ENCODE results near the gene TTC31. TPM values are rescaled to one million over a fixed set of nuclear protein-coding genes. Genes with fewer than 3 reads are reported as not detected.

TTC31 gene
- total RNA-seq, 1 experiment from 2014 or later, result 13.6 TPM

GRCh38 chr2:74503506-74504475 is 20.9 kb downstream of the TTC31 start:
- no peak for DNase-seq (ENCODE audit: low read depth)

DNA sequence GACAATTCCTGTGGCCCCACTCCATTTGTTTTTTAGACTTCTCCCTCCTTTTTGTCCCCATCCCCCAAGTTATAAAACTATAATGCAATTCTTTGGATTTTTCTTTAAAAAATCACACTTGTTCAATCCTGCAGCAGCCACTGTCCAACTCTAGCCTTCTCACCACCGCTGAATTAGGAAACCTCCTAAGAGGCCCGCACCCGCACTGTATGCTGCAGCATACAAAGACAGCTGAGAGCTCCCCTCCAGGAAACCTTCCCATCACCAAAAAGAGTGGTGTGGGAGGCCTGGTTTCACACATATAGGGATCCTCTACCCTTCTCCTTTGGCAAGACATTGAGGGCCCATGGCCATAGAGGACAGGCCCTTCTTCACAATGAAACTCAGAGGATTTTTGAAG is 21.7 kb downstream of the TTC31 start:
- no peak for DNase-seq (ENCODE audit: low read depth)

- DNase-seq (ENCODE audit: low read depth), result no peak
These were observed 22.8 kb downstream of the TTC31 start for GRCh38 chr2:74505448-74506246.

- peak; percentile 97 for DNase-seq (ENCODE audit: low read depth)
These were observed 24.5 kb downstream of the TTC31 start, which contains the start of gene PCGF1 for GRCh38 chr2:74507145-74507925. Gene PCGF1, minus strand, starts transcription at chr2:74507695. Its CDS starts 27 bp downstream, at chr2:74507668.

- DNase-seq (ENCODE audit: low read depth), result peak; percentile 18
These were observed 25.1 kb downstream of the TTC31 start for GRCh38 chr2:74507926-74508520.

GRCh38 chr2:74510272-74510671 is 27.4 kb downstream of the TTC31 start:
- no peak for DNase-seq (ENCODE audit: low read depth)

DNA sequence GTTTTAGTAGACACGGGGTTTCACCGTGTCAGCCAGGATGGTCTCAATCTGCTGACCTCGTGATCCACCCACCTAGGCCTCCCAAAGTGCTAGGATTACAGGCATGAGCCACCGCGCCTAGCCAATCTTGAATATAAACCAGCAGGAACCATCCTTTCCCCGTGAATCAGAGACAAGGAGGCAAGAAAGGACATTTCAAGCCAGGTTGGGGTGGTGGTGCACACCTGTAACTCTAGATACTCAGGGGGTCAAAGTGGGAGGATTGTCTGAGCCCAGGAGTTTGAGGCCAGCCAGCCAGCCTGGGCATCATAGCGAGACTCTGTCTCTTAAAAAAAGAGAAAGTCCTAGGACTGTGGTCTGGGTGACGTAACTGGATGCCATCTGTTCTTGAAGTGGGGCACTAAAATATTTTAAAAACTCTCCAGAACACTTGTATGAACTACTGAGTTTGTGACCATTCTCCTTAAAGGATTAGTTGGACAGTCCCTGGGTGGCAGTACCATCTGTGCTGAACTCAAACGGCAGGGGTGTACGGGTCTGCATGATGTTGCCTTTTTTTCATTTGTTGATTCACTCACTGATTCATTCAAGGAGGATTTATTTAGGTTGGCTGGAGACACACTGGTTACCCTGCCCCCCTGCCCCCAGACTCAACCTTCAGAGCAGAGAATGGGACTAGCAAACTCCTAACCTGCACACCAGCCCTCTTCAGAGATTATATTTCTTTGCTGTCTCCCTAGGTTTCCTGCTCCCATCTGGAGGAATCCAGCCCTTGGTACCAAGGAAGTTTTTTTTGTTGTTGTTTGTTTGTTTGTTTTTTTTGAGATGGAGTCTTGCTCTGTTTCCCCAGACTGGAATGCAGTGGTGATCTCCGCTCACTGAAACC is 28.5 kb downstream of the TTC31 start:
- peak; percentile 16 for DNase-seq (ENCODE audit: low read depth)

DNA sequence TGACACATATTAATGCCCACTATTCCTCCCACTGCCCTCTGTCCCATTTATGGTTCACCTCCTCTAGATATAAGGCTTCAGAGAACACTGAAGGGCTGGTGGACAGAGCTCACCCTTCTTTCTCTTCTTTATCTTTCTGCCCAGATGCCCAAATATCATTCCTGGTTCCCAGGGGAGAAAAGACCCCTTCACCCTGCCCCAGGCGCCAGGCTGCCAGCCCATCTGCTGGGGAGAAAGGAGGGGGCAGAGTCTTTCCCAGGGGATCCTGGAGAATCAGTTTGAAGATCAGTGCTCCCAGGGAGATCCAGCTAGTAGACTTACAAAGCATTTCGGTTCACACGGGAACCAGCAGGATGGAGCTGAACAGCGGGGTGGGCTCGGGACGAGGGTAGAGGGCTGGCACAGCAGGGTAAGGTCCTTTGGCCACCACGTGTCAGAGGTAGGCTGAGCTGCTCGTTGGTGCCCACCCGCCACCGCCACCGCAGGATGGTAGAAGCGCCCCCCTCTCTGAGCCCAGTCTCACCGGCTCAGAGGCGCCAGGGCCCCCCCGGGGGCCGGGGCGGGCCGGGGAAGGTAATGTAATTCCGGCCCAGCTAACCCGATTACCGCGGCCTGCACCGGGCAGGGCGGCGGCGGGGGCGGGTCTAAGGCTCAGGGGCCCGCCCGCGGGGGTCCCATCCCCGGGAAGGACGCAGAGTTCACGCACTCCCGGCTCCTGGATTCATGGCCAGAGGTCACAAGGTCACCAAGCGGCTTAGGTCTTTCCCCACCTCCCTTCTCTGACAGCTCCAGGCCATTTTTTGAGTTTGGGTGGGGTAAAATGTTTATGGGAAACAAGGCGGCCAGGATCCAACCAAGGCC is 30.1 kb downstream of the TTC31 start:
- DNase-seq (ENCODE audit: low read depth), result no peak

- DNase-seq (ENCODE audit: low read depth), result peak; percentile 20
These were observed 30.9 kb downstream of the TTC31 start for GRCh38 chr2:74513605-74514367.

DNA sequence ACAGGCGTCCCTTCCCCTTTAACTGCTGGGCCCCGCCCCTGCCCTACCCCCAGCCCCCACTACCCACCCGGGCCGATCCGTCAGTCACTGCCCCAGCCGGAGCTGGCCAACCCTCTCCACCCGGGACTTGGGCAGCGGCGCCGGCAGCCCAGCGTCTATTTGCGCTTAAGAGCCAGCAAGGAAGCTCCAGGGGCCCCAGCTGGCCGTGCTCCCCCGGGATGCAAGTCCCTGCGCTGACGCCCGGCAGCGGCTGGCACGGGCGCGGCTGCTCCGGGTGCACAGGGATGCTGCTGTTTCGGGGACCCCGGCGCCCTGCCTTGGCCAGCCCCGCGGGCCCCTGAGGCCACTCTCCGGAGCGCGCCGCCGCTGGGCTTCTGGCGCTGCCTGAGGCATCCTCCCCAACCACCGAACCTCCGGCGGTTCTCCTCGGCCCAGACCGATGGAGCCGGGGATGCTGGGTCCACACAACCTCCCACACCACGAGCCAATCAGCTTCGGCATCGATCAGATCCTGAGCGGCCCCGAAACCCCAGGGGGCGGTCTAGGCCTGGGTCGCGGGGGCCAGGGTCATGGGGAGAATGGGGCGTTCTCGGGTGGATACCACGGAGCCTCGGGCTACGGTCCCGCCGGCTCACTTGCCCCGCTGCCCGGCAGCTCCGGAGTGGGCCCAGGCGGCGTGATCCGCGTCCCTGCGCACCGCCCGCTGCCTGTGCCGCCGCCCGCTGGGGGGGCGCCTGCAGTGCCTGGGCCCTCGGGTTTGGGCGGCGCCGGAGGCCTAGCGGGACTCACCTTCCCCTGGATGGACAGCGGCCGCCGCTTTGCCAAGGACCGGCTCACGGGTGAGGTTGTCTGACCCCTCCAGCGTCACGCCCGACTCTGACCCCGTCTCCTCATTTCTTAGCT is 31.7 kb downstream of the TTC31 start, which contains the start of gene TLX2:
Gene TLX2 (plus strand): TSS at position 83 of the 903 bp plus-strand sequence. CDS start 357 bp downstream, at position 440.
- DNase-seq (ENCODE audit: low read depth), result peak; percentile 34

- no peak for DNase-seq (ENCODE audit: low read depth)
These were observed 32.5 kb downstream of the TTC31 start for GRCh38 chr2:74515271-74515980.

GRCh38 chr2:74515981-74516633 is 33.2 kb downstream of the TTC31 start:
- DNase-seq (ENCODE audit: low read depth), result no peak

GRCh38 chr2:74516650-74517049 is 33.8 kb downstream of the TTC31 start:
- no peak for DNase-seq (ENCODE audit: low read depth)

DNA sequence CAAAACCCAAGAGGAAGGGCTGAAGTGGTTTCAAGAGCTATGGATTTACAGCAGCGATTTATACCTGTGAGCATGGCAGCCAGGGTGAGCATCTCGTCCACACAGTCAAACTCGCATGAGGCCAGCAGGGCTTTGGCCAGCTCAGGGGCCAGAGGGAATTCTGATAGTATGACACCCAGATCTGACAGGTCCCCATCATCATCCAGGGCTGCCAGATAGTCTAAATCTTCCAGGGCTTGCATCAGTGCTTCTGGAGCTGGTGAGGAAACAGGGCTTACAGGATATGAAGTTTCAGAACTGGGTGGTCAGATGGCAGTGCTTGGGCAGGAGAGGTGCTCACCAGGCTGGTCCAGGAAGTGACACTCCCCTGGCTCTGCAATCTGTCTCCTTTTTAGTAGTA is 39.6 kb downstream of the TTC31 start:
- no peak for DNase-seq (ENCODE audit: low read depth)

GRCh38 chr2:74524005-74524404 is 41.1 kb downstream of the TTC31 start:
- DNase-seq (ENCODE audit: low read depth), result no peak

All from M059J (cell line).